GM23338 (cell line): ENCODE results near the gene PLA2G4B. TPM values are rescaled to one million over a fixed set of nuclear protein-coding genes. Genes with fewer than 3 reads are reported as not detected.
A peak's percentile ranks its signal among the peaks of the same experiment; 100 is the strongest.

Experiments
- ATAC-seq: fragments of 200-7000 bp; cut with Tn5 transposase; 3 replicates; pipeline ENCODE4 v1.9.1; 2020
- DNase-seq: peaks from one replicate; pipeline ENCODE4 v3.0.0-alpha.2; 2015; ENCODE audit warnings: low spot score
- H2AFZ ChIP-seq: fragments of 200-600 bp; sonication (generic); 2 replicates; pipeline ENCODE4 v1.8.0; 2016; ENCODE audit warnings: antibody characterized with exemption, mild to moderate bottlenecking, moderate library complexity
- H3F3A ChIP-seq: fragments of 200-600 bp; sonication (generic); replicated peaks from 2 replicates; pipeline ENCODE4 v1.8.0; 2017; ENCODE audit warnings: antibody characterized with exemption, mixed run types, low read depth
- H3K27ac ChIP-seq: fragments of 200-600 bp; sonication (generic); 2 replicates; pipeline ENCODE4 v1.6.1; 2016; ENCODE audit warnings: low read depth
- H3K27me3 ChIP-seq: fragments of 200-600 bp; sonication (generic); 2 replicates; pipeline ENCODE4 v1.8.0; 2016; ENCODE audit warnings: mild to moderate bottlenecking, mixed run types, moderate library complexity; ENCODE audit not compliant: insufficient read depth
- H3K36me3 ChIP-seq: fragments of 200-600 bp; sonication (generic); 2 replicates; pipeline ENCODE4 v1.8.0; 2016; ENCODE audit warnings: mild to moderate bottlenecking; ENCODE audit not compliant: insufficient read depth
- H3K4me1 ChIP-seq: fragments of 200-600 bp; sonication (generic); 2 replicates; pipeline ENCODE4 v1.8.0; 2016; ENCODE audit warnings: mild to moderate bottlenecking, moderate library complexity; ENCODE audit not compliant: insufficient read depth
- H3K4me2 ChIP-seq: fragments of 200-600 bp; sonication (generic); 2 replicates; pipeline ENCODE4 v1.7.1; 2017; ENCODE audit warnings: mixed run types
- H3K4me3 ChIP-seq: fragments of 200-600 bp; sonication (generic); 2 replicates; pipeline ENCODE4 v1.6.1; 2016; ENCODE audit warnings: mixed run types
- H3K79me2 ChIP-seq: fragments of 200-600 bp; sonication (generic); replicated peaks from 2 replicates; pipeline ENCODE4 v1.8.0; 2017; ENCODE audit warnings: mild to moderate bottlenecking; ENCODE audit not compliant: insufficient read depth
- H3K9me2 ChIP-seq: fragments of 200-600 bp; sonication (generic); 2 replicates; pipeline ENCODE4 v1.8.0; 2017; ENCODE audit not compliant: insufficient read depth
- H4K20me1 ChIP-seq: fragments of 200-600 bp; sonication (generic); replicated peaks from 2 replicates; pipeline ENCODE4 v1.8.0; 2017; ENCODE audit warnings: mild to moderate bottlenecking; ENCODE audit not compliant: insufficient read depth
- H3K27ac Mint-ChIP-seq: 2 replicates; pipeline ENCODE4 v1.8.0; 2020; ENCODE audit warnings: inconsistent platforms, mild to moderate bottlenecking, moderate library complexity, mixed read lengths
- H3K27me3 Mint-ChIP-seq: 3 replicates; pipeline ENCODE4 v1.8.0; 2022; ENCODE audit warnings: low read depth, mild to moderate bottlenecking, moderate library complexity, mixed read lengths, inconsistent platforms; ENCODE audit not compliant: insufficient read depth, poor library complexity
- H3K36me3 Mint-ChIP-seq: 3 replicates; pipeline ENCODE4 v1.8.0; 2021; ENCODE audit warnings: low read depth, mild to moderate bottlenecking, inconsistent platforms, moderate library complexity, mixed read lengths
- H3K4me1 Mint-ChIP-seq: 3 replicates; pipeline ENCODE4 v1.8.0; 2020; ENCODE audit warnings: mild to moderate bottlenecking, inconsistent platforms, mixed read lengths
- H3K4me3 Mint-ChIP-seq: 3 replicates; pipeline ENCODE4 v1.8.0; 2021; ENCODE audit warnings: moderate library complexity, mild to moderate bottlenecking, inconsistent platforms, mixed read lengths
- H3K9me3 Mint-ChIP-seq: 3 replicates; pipeline ENCODE4 v1.8.0; 2020; ENCODE audit warnings: moderate library complexity, mild to moderate bottlenecking, inconsistent platforms, mixed read lengths
- CTCF ChIP-seq, 2 experiments: fragments of 200-600 bp in 1 of 2; sonication (generic) in 1 of 2; conservative IDR thresholded peaks; 2 replicates each; pipeline versions ENCODE4 v1.5.1 to v1.6.1; 2016 to 2017; ENCODE audit warnings: antibody characterized with exemption in 2 of 2, low read depth in 2 of 2, mild to moderate bottlenecking in 2 of 2, moderate library complexity in 1 of 2
- EZH2 ChIP-seq: fragments of 200-600 bp; sonication (generic); IDR thresholded peaks from one replicate; pipeline ENCODE4 v1.8.0; 2017; ENCODE audit warnings: antibody characterized with exemption, mild to moderate bottlenecking, low read depth; ENCODE audit not compliant: unreplicated experiment
- EZH2phosphoT487 ChIP-seq: fragments of 200-600 bp; sonication (generic); IDR thresholded peaks from one replicate; pipeline ENCODE4 v1.8.1; 2018; ENCODE audit warnings: antibody characterized with exemption; ENCODE audit not compliant: unreplicated experiment
- JUNB ChIP-seq: IDR thresholded peaks from one replicate; pipeline ENCODE4 v1.6.1; 2016; ENCODE audit warnings: antibody characterized with exemption; ENCODE audit not compliant: unreplicated experiment
- STAT1 ChIP-seq: IDR thresholded peaks from one replicate; pipeline ENCODE4 v1.6.1; 2016; ENCODE audit warnings: antibody characterized with exemption; ENCODE audit not compliant: unreplicated experiment
- ZNF114 ChIP-seq: fragments of 250-450 bp; sonication (Bioruptor Pico); IDR thresholded peaks from 2 replicates; pipeline ENCODE4 v1.5.0; 2020; ENCODE audit warnings: mild to moderate bottlenecking, moderate library complexity
- ZNF331 ChIP-seq: fragments of 250-450 bp; sonication (Bioruptor Pico); IDR thresholded peaks from 2 replicates; pipeline ENCODE4 v1.5.0; 2020; ENCODE audit warnings: low read depth, mild to moderate bottlenecking, moderate library complexity
- ZNF462 ChIP-seq: fragments of 250-450 bp; sonication (Bioruptor Pico); IDR thresholded peaks from 2 replicates; pipeline ENCODE4 v1.5.0; 2020; ENCODE audit warnings: mild to moderate bottlenecking, moderate library complexity
- polyA plus RNA-seq: library from polyadenylated mRNA; unstranded; fragments of >200 nt; fragmentation: Nextera tagmentation; extraction: Ambion mirVana; gene quantifications from 2 replicates; pipeline ENCODE4 v1.2.1, GENCODE V29; 2016
- total RNA-seq: library from RNA; depleted of rRNA; stranded (reverse); fragments of >200 nt; shearing (Covaris generic); gene quantifications from 2 replicates; pipeline ENCODE4 v1.2.3, GENCODE V29; 2014

Gene PLA2G4B
- total and polyA plus RNA-seq, 2 experiments from 2014 or later: 4.4 to 9.6 TPM

GRCh38 chr15:41881920-41882688, 43.5 kb downstream of the PLA2G4B start:
- Histone ChIP-seq H3K79me2 (no peaks in the 10 kb centered on the region), H3K4me3 (peak overlapping the region; percentile 68), H3K36me3 (no peaks in the 10 kb centered on the region), H3K27ac (no peak overlapping the region), H3K4me2 (peak overlapping the region; percentile 87), H3K9me2 (no peaks in the 10 kb centered on the region), H2AFZ (peak overlapping the region; percentile 98), H4K20me1 (no peaks in the 10 kb centered on the region), H3K4me1 (no peaks in the 10 kb centered on the region), H3K27me3 (peaks cover 31% of the 10 kb centered on the region), H3F3A (0 out of 2 replicates have a peak, but pooled peaks cover 4% of the 10 kb centered on the region)
- H3K36me3 Mint-ChIP-seq: no peaks in the 10 kb centered on the region; the same call in 2 of the 3 replicates
- no peaks in the 10 kb centered on the region; the same call in 2 of the 3 replicates for H3K9me3 Mint-ChIP-seq
- H3K4me1 Mint-ChIP-seq: peaks cover 10% of the 10 kb centered on the region
- peak overlapping the region; percentile 61 for H3K4me3 Mint-ChIP-seq
- DNase-seq (peak; percentile 69), ATAC-seq (peak; percentile 74)
- H3K27ac Mint-ChIP-seq: no peak overlapping the region
- TF ChIP-seq EZH2 (peak; percentile 37), CTCF (conservative IDR thresholded peaks at IDR 0.05; ENCODE audit: low read depth in 2 of 2) (no peak)
- H3K27me3 Mint-ChIP-seq: peaks cover 38% of the 10 kb centered on the region

- Mint-ChIP-seq H3K27me3 (peaks cover 37% of the 10 kb centered on the region), H3K4me1 (peaks cover 10% of the 10 kb centered on the region), H3K36me3 (no peaks in the 10 kb centered on the region; the same call in 2 of the 3 replicates), H3K27ac (no peak overlapping the region), H3K4me3 (peak overlapping the region; percentile 61), H3K9me3 (no peaks in the 10 kb centered on the region; the same call in 2 of the 3 replicates)
- no peaks in the 10 kb centered on the region for H4K20me1 ChIP-seq
- no peaks in the 10 kb centered on the region for H3K4me1 ChIP-seq
- H3K27ac ChIP-seq: no peak overlapping the region
- DNase-seq (no peak), ATAC-seq (no peak)
- H3K79me2 ChIP-seq: no peaks in the 10 kb centered on the region
- peak overlapping the region; percentile 87 for H3K4me2 ChIP-seq
- H3K36me3 ChIP-seq: no peaks in the 10 kb centered on the region
- peak overlapping the region; percentile 98 for H2AFZ ChIP-seq
- peaks cover 31% of the 10 kb centered on the region for H3K27me3 ChIP-seq
- H3K4me3 ChIP-seq: peak overlapping the region; percentile 68
- no peaks in the 10 kb centered on the region for H3K9me2 ChIP-seq
- 0 out of 2 replicates have a peak, but pooled peaks cover 4% of the 10 kb centered on the region for H3F3A ChIP-seq
- TF ChIP-seq CTCF (conservative IDR thresholded peaks at IDR 0.05; ENCODE audit: low read depth in 2 of 2): no peak
- TF ChIP-seq EZH2phosphoT487: no peak
- no peak for TF ChIP-seq ZNF462 (CRISPR knock-in tag)
- no peak for TF ChIP-seq STAT1
- no peak for TF ChIP-seq ZNF114 (CRISPR knock-in tag)
- no peak for TF ChIP-seq ZNF331 (CRISPR knock-in tag)
- no peak for TF ChIP-seq JUNB
Observed at GRCh38 chr15:41882689-41883483, 44.2 kb downstream of the PLA2G4B start.
